ENCODE measurements around the gene TOMM7.
A peak's percentile ranks its signal among the peaks of the same experiment; 100 is the strongest.
"Not testable (repeated sequence)": the region's sequence is repeated elsewhere in the genome, so short reads cannot be mapped to it uniquely, and the experiment has no call there.

TOMM7 gene

GRCh38 chr7:22860784-22861482 lies 38.3 kb upstream of the TOMM7 start:
- TF ChIP-seq POLR2A (IDR thresholded peaks at IDR 0.05; ENCODE audit: low read depth, low read length) (no peak), POLR2AphosphoS5 (IDR thresholded peaks at IDR 0.05; ENCODE audit: low read depth, low read length) (no peak), TAF1 (IDR thresholded peaks at IDR 0.05; ENCODE audit: borderline replicate concordance, low read depth, low read length) (no peak)
- FAIRE-seq (no peak), DNase-seq (ENCODE audit: insufficient read length) (no peak)

GRCh38 chr7:22860337-22860736 lies 37.7 kb upstream of the TOMM7 start:
- TF ChIP-seq POLR2A (IDR thresholded peaks at IDR 0.05; ENCODE audit: low read depth, low read length) (no peak), TAF1 (IDR thresholded peaks at IDR 0.05; ENCODE audit: borderline replicate concordance, low read depth, low read length) (no peak), POLR2AphosphoS5 (IDR thresholded peaks at IDR 0.05; ENCODE audit: low read depth, low read length) (no peak)
- FAIRE-seq (no peak), DNase-seq (ENCODE audit: insufficient read length) (no peak)

GRCh38 chr7:22859641-22860290 lies 37.1 kb upstream of the TOMM7 start:
- DNase-seq (ENCODE audit: insufficient read length), result no peak
- TF ChIP-seq POLR2AphosphoS5 (IDR thresholded peaks at IDR 0.05; ENCODE audit: low read depth, low read length), result no peak; the same call in 1 of the 2 replicates
- no peak for FAIRE-seq

- FAIRE-seq (no peak), DNase-seq (ENCODE audit: insufficient read length) (no peak)
- TF ChIP-seq POLR2A (IDR thresholded peaks at IDR 0.05; ENCODE audit: low read depth, low read length), result peak; percentile 5; the same call in 1 of the 2 replicates
- peak; percentile 64; the same call in 1 of the 2 replicates for TF ChIP-seq POLR2AphosphoS5 (IDR thresholded peaks at IDR 0.05; ENCODE audit: low read depth, low read length)
- TF ChIP-seq TAF1 (IDR thresholded peaks at IDR 0.05; ENCODE audit: borderline replicate concordance, low read depth, low read length), result no peak
These were observed 36.3 kb upstream of the TOMM7 start for GRCh38 chr7:22858640-22859561.

GRCh38 chr7:22858274-22858639 lies 35.6 kb upstream of the TOMM7 start:
- FAIRE-seq, result no peak
- no peak for TF ChIP-seq TAF1 (IDR thresholded peaks at IDR 0.05; ENCODE audit: borderline replicate concordance, low read depth, low read length)
- DNase-seq (ENCODE audit: insufficient read length), result no peak

- FAIRE-seq, result no peak
- DNase-seq (ENCODE audit: insufficient read length), result no peak
- no peak for TF ChIP-seq POLR2A (IDR thresholded peaks at IDR 0.05; ENCODE audit: low read depth, low read length)
These were observed 33.8 kb upstream of the TOMM7 start for GRCh38 chr7:22856416-22856815.

GRCh38 chr7:22855049-22855392 lies 32.4 kb upstream of the TOMM7 start:
- DNase-seq (ENCODE audit: insufficient read length) (no peak), FAIRE-seq (no peak)
- TF ChIP-seq POLR2AphosphoS5 (IDR thresholded peaks at IDR 0.05; ENCODE audit: low read depth, low read length) (peak; percentile 50; the same call in 1 of the 2 replicates), TAF1 (IDR thresholded peaks at IDR 0.05; ENCODE audit: borderline replicate concordance, low read depth, low read length) (no peak)

- peak; percentile 46 for FAIRE-seq
- peak; percentile 90 for DNase-seq (ENCODE audit: insufficient read length)
- TF ChIP-seq TAF1 (IDR thresholded peaks at IDR 0.05; ENCODE audit: borderline replicate concordance, low read depth, low read length) (peak; percentile 12; the same call in 1 of the 2 replicates), POLR2AphosphoS5 (IDR thresholded peaks at IDR 0.05; ENCODE audit: low read depth, low read length) (peak; percentile 69), POLR2A (IDR thresholded peaks at IDR 0.05; ENCODE audit: low read depth, low read length) (peak; percentile 86)
These were observed 31.8 kb upstream of the TOMM7 start for GRCh38 chr7:22854158-22855048.

- peak; percentile 83 for FAIRE-seq
- no peak for TF ChIP-seq POLR2AphosphoS5 (IDR thresholded peaks at IDR 0.05; ENCODE audit: low read depth, low read length)
- TF ChIP-seq POLR2A (IDR thresholded peaks at IDR 0.05; ENCODE audit: low read depth, low read length), result no peak
- no peak for TF ChIP-seq TAF1 (IDR thresholded peaks at IDR 0.05; ENCODE audit: borderline replicate concordance, low read depth, low read length)
- DNase-seq (ENCODE audit: insufficient read length), result no peak
These were observed 31.1 kb upstream of the TOMM7 start for GRCh38 chr7:22853674-22854157.

- DNase-seq (ENCODE audit: insufficient read length) (no peak), FAIRE-seq (no peak)
- TF ChIP-seq POLR2AphosphoS5 (IDR thresholded peaks at IDR 0.05; ENCODE audit: low read depth, low read length) (no peak), POLR2A (IDR thresholded peaks at IDR 0.05; ENCODE audit: low read depth, low read length) (no peak), TAF1 (IDR thresholded peaks at IDR 0.05; ENCODE audit: borderline replicate concordance, low read depth, low read length) (no peak)
These were observed 30.5 kb upstream of the TOMM7 start for GRCh38 chr7:22853138-22853537.

GRCh38 chr7:22851145-22851544 lies 28.5 kb upstream of the TOMM7 start:
- FAIRE-seq (no peak), DNase-seq (ENCODE audit: insufficient read length) (no peak)
- TF ChIP-seq TAF1 (IDR thresholded peaks at IDR 0.05; ENCODE audit: borderline replicate concordance, low read depth, low read length) (no peak), POLR2AphosphoS5 (IDR thresholded peaks at IDR 0.05; ENCODE audit: low read depth, low read length) (no peak), POLR2A (IDR thresholded peaks at IDR 0.05; ENCODE audit: low read depth, low read length) (no peak)

- not testable (repeated sequence) for FAIRE-seq; DNase-seq (ENCODE audit: insufficient read length)
These were observed 27.7 kb upstream of the TOMM7 start for GRCh38 chr7:22850394-22850793.
